ENCODE results near the gene THAP3. TPM values are rescaled to one million over a fixed set of nuclear protein-coding genes. Genes with fewer than 3 reads are reported as not detected.

Gene THAP3
- total RNA-seq, 3 donors from 2014 or later: 20.3 to 28.2 (median 28.1) TPM

DNA sequence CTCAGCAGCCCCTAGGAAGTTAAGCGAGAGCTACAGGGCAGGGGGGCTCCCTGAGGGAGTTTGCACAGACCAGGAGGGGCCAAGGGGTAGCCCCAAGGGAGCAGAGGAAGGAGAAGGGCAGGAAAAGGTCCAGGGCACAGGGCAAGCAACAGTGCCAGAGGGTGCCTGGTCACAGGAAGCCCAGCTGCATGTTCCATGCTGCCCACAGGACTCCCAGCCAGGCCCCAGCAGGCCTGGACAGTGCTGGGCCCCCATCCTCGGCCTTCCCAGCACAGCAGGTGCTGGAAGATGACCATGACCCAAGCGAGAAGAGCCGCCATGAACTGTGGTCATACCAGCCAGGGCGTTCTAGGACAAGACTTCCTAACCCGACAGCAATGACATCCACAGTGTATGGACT, 33.0 kb upstream of the THAP3 start:
- H3K27ac ChIP-seq: peak overlapping the region in 1 of 2 donors; percentile 32
- no peak for DNase-seq (ENCODE audit: low spot score in 2 of 2)
- H3K36me3 ChIP-seq: no peaks in the 10 kb centered on the region
- intact Hi-C loops (cut with DNase I; ENCODE audit: low total_unique reads): no loop called here
- TF ChIP-seq, protein P1, sequence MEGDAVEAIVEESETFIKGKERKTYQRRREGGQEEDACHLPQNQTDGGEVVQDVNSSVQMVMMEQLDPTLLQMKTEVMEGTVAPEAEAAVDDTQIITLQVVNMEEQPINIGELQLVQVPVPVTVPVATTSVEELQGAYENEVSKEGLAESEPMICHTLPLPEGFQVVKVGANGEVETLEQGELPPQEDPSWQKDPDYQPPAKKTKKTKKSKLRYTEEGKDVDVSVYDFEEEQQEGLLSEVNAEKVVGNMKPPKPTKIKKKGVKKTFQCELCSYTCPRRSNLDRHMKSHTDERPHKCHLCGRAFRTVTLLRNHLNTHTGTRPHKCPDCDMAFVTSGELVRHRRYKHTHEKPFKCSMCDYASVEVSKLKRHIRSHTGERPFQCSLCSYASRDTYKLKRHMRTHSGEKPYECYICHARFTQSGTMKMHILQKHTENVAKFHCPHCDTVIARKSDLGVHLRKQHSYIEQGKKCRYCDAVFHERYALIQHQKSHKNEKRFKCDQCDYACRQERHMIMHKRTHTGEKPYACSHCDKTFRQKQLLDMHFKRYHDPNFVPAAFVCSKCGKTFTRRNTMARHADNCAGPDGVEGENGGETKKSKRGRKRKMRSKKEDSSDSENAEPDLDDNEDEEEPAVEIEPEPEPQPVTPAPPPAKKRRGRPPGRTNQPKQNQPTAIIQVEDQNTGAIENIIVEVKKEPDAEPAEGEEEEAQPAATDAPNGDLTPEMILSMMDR (IDR thresholded peaks at IDR 0.05): no peak
- TF ChIP-seq POLR2A (IDR thresholded peaks at IDR 0.05) (no peak), POLR2AphosphoS5 (IDR thresholded peaks at IDR 0.05) (no peak)
- H3K9me3 ChIP-seq: no peaks in the 10 kb centered on the region
- H3K27me3 ChIP-seq: no peaks in the 10 kb centered on the region
- H3K4me1 ChIP-seq: peaks cover 0 to 4% of the 10 kb centered on the region in 2 donors
- no peak overlapping the region for H3K4me3 ChIP-seq

DNA sequence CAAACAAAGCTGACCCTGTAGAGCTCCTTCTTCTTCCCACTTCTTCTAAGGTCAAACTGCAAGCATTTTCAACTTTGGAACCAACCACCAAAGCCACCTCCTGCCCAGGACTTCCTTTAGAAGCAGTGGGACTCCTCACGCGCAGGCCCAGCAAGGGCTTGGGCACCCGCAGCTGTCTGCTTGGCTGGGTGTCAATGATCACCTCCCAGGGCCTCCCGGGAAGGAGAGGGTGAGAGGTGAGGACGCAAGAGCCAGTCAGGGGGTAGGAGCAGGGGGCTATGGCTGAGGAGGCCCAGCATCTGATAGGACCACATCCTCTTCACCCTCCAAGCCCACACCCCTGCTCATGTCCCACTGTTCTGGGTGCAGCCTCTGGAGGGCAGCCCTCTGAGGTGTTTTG, 32.2 kb upstream of the THAP3 start:
- Histone ChIP-seq H3K36me3 (no peaks in the 10 kb centered on the region), H3K4me3 (no peak overlapping the region), H3K27ac (no peak overlapping the region), H3K9me3 (no peaks in the 10 kb centered on the region), H3K27me3 (no peaks in the 10 kb centered on the region), H3K4me1 (peaks cover 4 to 12% of the 10 kb centered on the region in 2 donors)
- no peak for DNase-seq (ENCODE audit: low spot score in 2 of 2)
- no peak for TF ChIP-seq POLR2AphosphoS5 (IDR thresholded peaks at IDR 0.05)
- TF ChIP-seq, protein P1 (IDR thresholded peaks at IDR 0.05): no peak
- TF ChIP-seq POLR2A (IDR thresholded peaks at IDR 0.05): no peak
- intact Hi-C loops (cut with DNase I; ENCODE audit: low total_unique reads): no loop called here

DNA sequence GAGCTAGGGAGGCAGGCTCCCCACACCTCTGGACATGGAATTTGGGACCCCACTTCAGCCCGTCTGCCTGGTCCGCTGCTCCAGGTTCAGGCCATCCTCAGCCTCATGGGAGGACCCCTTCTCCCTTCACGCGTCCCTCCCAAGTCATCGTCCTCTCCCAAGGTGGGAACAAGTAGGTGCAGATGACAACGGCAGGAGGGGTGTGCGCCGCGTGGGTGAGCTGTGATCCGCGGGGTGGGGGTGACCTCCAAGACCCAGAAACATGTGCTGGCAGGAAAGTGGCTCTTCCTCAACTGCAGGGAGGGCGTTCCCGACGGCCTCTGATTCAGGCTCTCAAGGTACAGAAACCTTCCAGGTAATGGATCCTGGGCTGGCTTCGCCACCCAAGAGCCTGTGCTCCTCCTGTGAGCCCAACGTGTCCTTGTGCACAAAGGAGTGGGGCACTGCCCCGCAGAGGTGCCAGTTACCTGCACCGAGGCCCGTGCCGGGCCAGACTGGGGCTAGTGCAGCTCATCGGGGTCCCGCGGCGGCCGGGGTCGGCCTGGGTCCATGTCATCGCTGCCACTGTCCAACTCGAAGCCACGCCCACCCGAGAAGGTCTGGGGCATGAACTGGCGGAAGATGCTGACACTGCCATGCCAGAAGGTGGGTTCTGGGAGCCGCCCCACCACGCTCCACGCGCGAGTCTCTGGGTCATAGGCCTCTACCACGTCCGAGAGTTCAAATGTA, 31.6 kb upstream of the THAP3 start:
- peaks cover 7 to 16% of the 10 kb centered on the region in 2 donors for H3K4me1 ChIP-seq
- H3K27me3 ChIP-seq: no peaks in the 10 kb centered on the region
- H3K36me3 ChIP-seq: no peaks in the 10 kb centered on the region
- TF ChIP-seq, protein P1 (IDR thresholded peaks at IDR 0.05): no peak
- TF ChIP-seq POLR2A (IDR thresholded peaks at IDR 0.05) (no peak), POLR2AphosphoS5 (IDR thresholded peaks at IDR 0.05) (no peak)
- H3K4me3 ChIP-seq: no peak overlapping the region
- no peak overlapping the region for H3K27ac ChIP-seq
- DNase-seq (ENCODE audit: low spot score in 2 of 2): no peak
- no peaks in the 10 kb centered on the region for H3K9me3 ChIP-seq
- intact Hi-C loops (cut with DNase I; ENCODE audit: low total_unique reads): no loop called here

DNA sequence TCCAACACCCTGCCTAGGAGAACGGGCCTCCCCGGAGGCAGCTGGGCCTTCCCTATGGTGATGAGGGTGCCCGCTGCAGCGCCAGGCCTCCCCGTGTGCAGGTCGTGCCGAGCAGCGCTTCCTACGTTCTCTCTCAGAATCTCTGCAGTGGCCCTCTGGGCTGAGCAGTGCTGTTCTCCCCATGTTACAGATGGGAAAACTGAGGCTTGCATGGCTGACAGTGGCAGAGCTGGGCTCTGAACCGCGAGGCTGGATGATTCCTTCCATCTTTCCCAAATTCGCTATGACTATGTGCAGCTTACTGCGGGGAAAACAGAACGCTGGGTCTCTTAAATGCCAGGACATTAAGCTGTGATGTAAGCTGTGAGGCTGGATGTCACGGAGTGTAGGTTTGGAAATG, 30.9 kb upstream of the THAP3 start:
- no peak for TF ChIP-seq POLR2AphosphoS5 (IDR thresholded peaks at IDR 0.05)
- no peak for TF ChIP-seq POLR2A (IDR thresholded peaks at IDR 0.05)
- TF ChIP-seq, protein P1 (IDR thresholded peaks at IDR 0.05): no peak
- Histone ChIP-seq H3K4me1 (peaks cover 8 to 16% of the 10 kb centered on the region in 2 donors), H3K4me3 (no peak overlapping the region), H3K9me3 (no peaks in the 10 kb centered on the region), H3K27ac (no peak overlapping the region), H3K36me3 (no peaks in the 10 kb centered on the region), H3K27me3 (no peaks in the 10 kb centered on the region)
- intact Hi-C loops (cut with DNase I; ENCODE audit: low total_unique reads): no loop called here
- no peak for DNase-seq (ENCODE audit: low spot score in 2 of 2)

DNA sequence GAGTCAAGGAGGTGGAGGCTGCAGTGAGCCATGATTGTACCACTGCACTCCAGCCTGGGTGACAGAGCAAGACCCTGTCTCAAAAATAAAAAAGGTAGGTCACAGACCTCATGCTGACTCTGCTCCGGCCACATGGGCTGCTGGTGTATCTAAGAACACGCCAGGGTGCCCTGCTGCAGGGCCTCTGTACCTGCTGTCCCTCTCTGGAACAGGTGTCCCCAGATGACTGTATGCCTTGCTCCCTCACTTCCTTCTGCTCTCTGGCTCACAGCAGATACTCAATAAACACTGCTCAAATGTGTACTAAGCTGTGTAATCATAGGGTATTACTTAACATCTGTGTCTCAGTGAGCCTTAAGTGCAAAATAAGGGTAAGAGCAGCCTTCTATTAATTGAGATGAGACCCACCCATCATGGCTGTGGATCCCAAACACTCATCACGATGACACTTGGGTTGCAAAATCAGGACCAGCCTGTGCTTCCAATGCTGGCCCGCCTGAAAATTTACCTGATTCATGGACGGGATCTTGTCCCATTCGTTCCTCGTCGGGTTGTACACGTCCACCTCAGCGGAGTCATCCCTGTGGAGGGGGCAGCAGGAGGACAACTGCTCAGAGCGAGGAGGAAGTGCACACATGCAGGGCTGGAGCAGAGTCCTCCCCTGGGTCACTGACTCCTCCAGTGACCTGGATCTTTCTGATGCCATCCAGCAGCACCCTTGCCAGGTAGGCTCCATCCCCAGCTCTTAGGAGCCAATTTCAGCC, 29.5 kb upstream of the THAP3 start:
- Histone ChIP-seq H3K4me1 (peaks cover 12 to 26% of the 10 kb centered on the region in 2 donors), H3K4me3 (no peak overlapping the region), H3K27ac (no peak overlapping the region), H3K27me3 (no peaks in the 10 kb centered on the region), H3K9me3 (no peaks in the 10 kb centered on the region), H3K36me3 (no peaks in the 10 kb centered on the region)
- no peak for DNase-seq (ENCODE audit: low spot score in 2 of 2)
- intact Hi-C loops (cut with DNase I; ENCODE audit: low total_unique reads): no loop called here
- no peak for TF ChIP-seq POLR2A (IDR thresholded peaks at IDR 0.05)
- TF ChIP-seq, protein P1 (IDR thresholded peaks at IDR 0.05): no peak
- no peak for TF ChIP-seq POLR2AphosphoS5 (IDR thresholded peaks at IDR 0.05)
